Activated naive CD4-positive, alpha-beta T cell treated with anti-CD3 and anti-CD28 coated beads for 36 hours (primary cell): ENCODE results near the gene SLCO2B1. TPM values are rescaled to one million over a fixed set of nuclear protein-coding genes. Genes with fewer than 3 reads are reported as not detected.

Experiments used
- CTCF ChIA-PET: fragments of 350-600 bp; sonication (Branson Sonifier 250); formaldehyde crosslinking; loops from one replicate; lab custom pipeline; 2021; ENCODE audit warnings: antibody characterized with exemption; lab: Charles Lee
- DNase-seq: peaks from one replicate; pipeline ENCODE4 v3.0.0-alpha.2; 2020
- H3K27ac Mint-ChIP-seq: one replicate; pipeline ENCODE4 v1.8.0; 2021; ENCODE audit warnings: mild to moderate bottlenecking, mixed read lengths
- H3K27me3 Mint-ChIP-seq: one replicate; pipeline ENCODE4 v1.8.0; 2021; ENCODE audit warnings: low read depth, mixed read lengths
- H3K36me3 Mint-ChIP-seq: one replicate; pipeline ENCODE4 v1.8.0; 2021; ENCODE audit warnings: low read depth, mixed read lengths
- H3K4me1 Mint-ChIP-seq: one replicate; pipeline ENCODE4 v1.8.0; 2021; ENCODE audit warnings: low read depth, mixed read lengths
- H3K4me3 Mint-ChIP-seq: one replicate; pipeline ENCODE4 v1.8.0; 2021; ENCODE audit warnings: mild to moderate bottlenecking, moderate library complexity, mixed read lengths
- H3K9me3 Mint-ChIP-seq: one replicate; pipeline ENCODE4 v1.8.0; 2021; ENCODE audit warnings: mixed read lengths
- intact Hi-C: fragments of 100-400 bp; cut with micrococcal nuclease; formaldehyde crosslinking; loops from one replicate; pipeline ENCODE4 v1.15.1; 2023
- total RNA-seq, 2 experiments: library from RNA; stranded (reverse); gene quantifications; one replicate each; pipeline ENCODE4 v1.2.3, GENCODE V29; 2021

SLCO2B1 gene
- total RNA-seq, 2 experiments from 2014 or later = not detected

GRCh38 chr11:75199412-75199955, 48.6 kb downstream of the SLCO2B1 start:
- no peak for DNase-seq
- no peaks in the 10 kb centered on the region for H3K27me3 Mint-ChIP-seq
- no peak overlapping the region for H3K4me3 Mint-ChIP-seq
- H3K36me3 Mint-ChIP-seq = no peaks in the 10 kb centered on the region
- intact Hi-C loops = no loop called here
- no peaks in the 10 kb centered on the region for H3K4me1 Mint-ChIP-seq
- CTCF ChIA-PET = interaction anchor here (1.0 to 15.7 kb wide), 2 partner anchors 49 to 59 kb away, joined by 3 to 430 read pairs; no protein-coding TSS in a partner anchor
- H3K27ac Mint-ChIP-seq = no peak overlapping the region
- no peaks in the 10 kb centered on the region for H3K9me3 Mint-ChIP-seq

- Mint-ChIP-seq H3K9me3 (no peaks in the 10 kb centered on the region), H3K4me3 (no peak overlapping the region), H3K27me3 (no peaks in the 10 kb centered on the region), H3K4me1 (no peaks in the 10 kb centered on the region), H3K36me3 (no peaks in the 10 kb centered on the region), H3K27ac (no peak overlapping the region)
- CTCF ChIA-PET = interaction anchor here (15.7 kb wide), 1 partner anchor 60 kb away, joined by 430 read pairs; no protein-coding TSS in a partner anchor
- intact Hi-C loops = no loop called here
- no peak for DNase-seq
Measured at GRCh38 chr11:75200051-75200450, 49.1 kb downstream of the SLCO2B1 start.

GRCh38 chr11:75200531-75200930, 49.6 kb downstream of the SLCO2B1 start:
- no peaks in the 10 kb centered on the region for H3K27me3 Mint-ChIP-seq
- intact Hi-C loops = no loop called here
- no peak overlapping the region for H3K4me3 Mint-ChIP-seq
- H3K9me3 Mint-ChIP-seq = no peaks in the 10 kb centered on the region
- no peaks in the 10 kb centered on the region for H3K36me3 Mint-ChIP-seq
- H3K4me1 Mint-ChIP-seq = no peaks in the 10 kb centered on the region
- no peak for DNase-seq
- CTCF ChIA-PET = interaction anchor here (15.7 kb wide), 1 partner anchor 61 kb away, joined by 430 read pairs; no protein-coding TSS in a partner anchor
- H3K27ac Mint-ChIP-seq = no peak overlapping the region

- Mint-ChIP-seq H3K27me3 (no peaks in the 10 kb centered on the region), H3K9me3 (no peaks in the 10 kb centered on the region), H3K27ac (no peak overlapping the region), H3K4me1 (no peaks in the 10 kb centered on the region), H3K36me3 (no peaks in the 10 kb centered on the region), H3K4me3 (no peak overlapping the region)
- CTCF ChIA-PET = interaction anchor here (0.6 to 15.7 kb wide), 2 partner anchors 46 to 62 kb away, joined by 4 to 430 read pairs; no protein-coding TSS in a partner anchor
- intact Hi-C loops = no loop called here
- no peak for DNase-seq
Measured at GRCh38 chr11:75201771-75202170, 50.9 kb downstream of the SLCO2B1 start.

GRCh38 chr11:75202195-75202594, 51.3 kb downstream of the SLCO2B1 start:
- Mint-ChIP-seq H3K27me3 (no peaks in the 10 kb centered on the region), H3K4me3 (no peak overlapping the region), H3K9me3 (no peaks in the 10 kb centered on the region), H3K36me3 (no peaks in the 10 kb centered on the region), H3K4me1 (no peaks in the 10 kb centered on the region), H3K27ac (no peak overlapping the region)
- intact Hi-C loops = no loop called here
- no peak for DNase-seq
- CTCF ChIA-PET = interaction anchor here (6.3 to 15.7 kb wide), 2 partner anchors 39 to 62 kb away, joined by 47 to 430 read pairs; partner anchors contain the start of gene TPBGL

- CTCF ChIA-PET = interaction anchor here (1.1 to 15.7 kb wide), 7 partner anchors 13 to 273 kb away, joined by 3 to 430 read pairs (median 10); partner anchors contain the start of gene TPBGL
- Mint-ChIP-seq H3K9me3 (no peaks in the 10 kb centered on the region), H3K36me3 (no peaks in the 10 kb centered on the region), H3K27me3 (no peaks in the 10 kb centered on the region), H3K4me1 (no peaks in the 10 kb centered on the region), H3K27ac (no peak overlapping the region), H3K4me3 (no peak overlapping the region)
- intact Hi-C loops = no loop called here
- DNase-seq = no peak
Measured at GRCh38 chr11:75203138-75203537, 52.2 kb downstream of the SLCO2B1 start.

- Mint-ChIP-seq H3K4me3 (no peak overlapping the region), H3K27me3 (no peaks in the 10 kb centered on the region), H3K4me1 (no peaks in the 10 kb centered on the region), H3K9me3 (no peaks in the 10 kb centered on the region), H3K36me3 (no peaks in the 10 kb centered on the region), H3K27ac (no peak overlapping the region)
- CTCF ChIA-PET = interaction anchor here (1.1 to 15.7 kb wide), 9 partner anchors 8 to 274 kb away, joined by 3 to 430 read pairs (median 13); partner anchors contain the start of gene TPBGL
- intact Hi-C loops = no loop called here
- no peak for DNase-seq
Measured at GRCh38 chr11:75203641-75204011, 52.7 kb downstream of the SLCO2B1 start.

- Mint-ChIP-seq H3K9me3 (no peaks in the 10 kb centered on the region), H3K36me3 (no peaks in the 10 kb centered on the region), H3K27me3 (no peaks in the 10 kb centered on the region), H3K4me1 (no peaks in the 10 kb centered on the region), H3K27ac (no peak overlapping the region), H3K4me3 (no peak overlapping the region)
- DNase-seq = no peak
- CTCF ChIA-PET = interaction anchor here (0.7 to 15.7 kb wide), 26 partner anchors 8 to 552 kb away, joined by 3 to 430 read pairs (median 6); partner anchors contain the start of gene TPBGL
- intact Hi-C loops = no loop called here
Measured at GRCh38 chr11:75204012-75204674, 53.2 kb downstream of the SLCO2B1 start.

- H3K9me3 Mint-ChIP-seq = no peaks in the 10 kb centered on the region
- no peak overlapping the region for H3K27ac Mint-ChIP-seq
- no peak overlapping the region for H3K4me3 Mint-ChIP-seq
- intact Hi-C loops = loop anchor here (1.0 kb wide), 5 partner anchors 43 to 276 kb away; no protein-coding TSS in a partner anchor
- no peaks in the 10 kb centered on the region for H3K36me3 Mint-ChIP-seq
- no peaks in the 10 kb centered on the region for H3K4me1 Mint-ChIP-seq
- CTCF ChIA-PET = interaction anchor here (0.6 to 15.7 kb wide), 34 partner anchors 9 to 665 kb away, joined by 3 to 430 read pairs (median 4); partner anchors contain the start of genes NEU3 and TPBGL
- no peaks in the 10 kb centered on the region for H3K27me3 Mint-ChIP-seq
- peak; percentile 93 for DNase-seq
Measured at GRCh38 chr11:75204685-75205563, 54.0 kb downstream of the SLCO2B1 start.

- no peak overlapping the region for H3K27ac Mint-ChIP-seq
- intact Hi-C loops = loop anchor here (1.0 kb wide), 5 partner anchors 43 to 276 kb away; no protein-coding TSS in a partner anchor
Measured at GRCh38 chr11:75205564-75206020, 54.7 kb downstream of the SLCO2B1 start.

GRCh38 chr11:75208446-75208845, 57.5 kb downstream of the SLCO2B1 start:
- Mint-ChIP-seq H3K9me3 (no peaks in the 10 kb centered on the region), H3K4me1 (no peaks in the 10 kb centered on the region), H3K4me3 (no peak overlapping the region), H3K27me3 (peaks cover 2% of the 10 kb centered on the region), H3K27ac (no peak overlapping the region), H3K36me3 (no peaks in the 10 kb centered on the region)
- CTCF ChIA-PET = interaction anchor here (1.3 to 15.7 kb wide), 4 partner anchors 32 to 186 kb away, joined by 4 to 430 read pairs (median 26); partner anchors contain the start of gene TPBGL
- DNase-seq = no peak
- intact Hi-C loops = no loop called here

More at GRCh38 chr11:75205564-75206020, 54.7 kb downstream of the SLCO2B1 start:
- DNase-seq = no peak
- H3K4me1 Mint-ChIP-seq = no peaks in the 10 kb centered on the region
- no peak overlapping the region for H3K4me3 Mint-ChIP-seq
- CTCF ChIA-PET = interaction anchor here (0.6 to 15.7 kb wide), 35 partner anchors 9 to 666 kb away, joined by 3 to 430 read pairs (median 5); partner anchors contain the start of genes NEU3 and TPBGL
- no peaks in the 10 kb centered on the region for H3K9me3 Mint-ChIP-seq
- H3K27me3 Mint-ChIP-seq = no peaks in the 10 kb centered on the region
- no peaks in the 10 kb centered on the region for H3K36me3 Mint-ChIP-seq
